Ovary (tissue), 9 donors: Measurements from ENCODE around the gene SYT2. TPM values are rescaled to one million over a fixed set of nuclear protein-coding genes. Genes with fewer than 3 reads are reported as not detected.

ENCODE experiments used
- DNase-seq, 5 donors: peaks; one replicate each; pipeline ENCODE4 v3.0.0-alpha.2; 2019 to 2020
- H3K27ac ChIP-seq, 2 donors: fragments of 200-600 bp; one replicate each; pipeline versions ENCODE4 v1.5.1 to v1.8.0; 2019 to 2022
- H3K27me3 ChIP-seq: fragments of 200-600 bp; one replicate; pipeline ENCODE4 v1.8.0; 2022
- H3K36me3 ChIP-seq: fragments of 200-600 bp; sonication (generic); one replicate; pipeline ENCODE4 v1.5.1; 2019
- H3K4me1 ChIP-seq: one replicate; pipeline ENCODE4 v1.8.1; 2013; ENCODE audit warnings: mild to moderate bottlenecking, moderate library complexity; ENCODE audit not compliant: insufficient read depth
- H3K4me3 ChIP-seq: fragments of 200-600 bp; sonication (generic); one replicate; pipeline ENCODE4 v1.5.1; 2017
- H3K9me3 ChIP-seq, 2 donors: fragments of 200-600 bp in 1 of 2; sonication (generic) in 1 of 2; one replicate each; pipeline versions ENCODE4 v1.5.1 to v1.8.1; 2013 to 2019; ENCODE audit warnings: mild to moderate bottlenecking in 1 of 2, moderate library complexity in 1 of 2
- CTCF ChIP-seq, 3 donors: fragments of 450-650 bp in 2 of 3; fragments of 200-600 bp in 1 of 3; IDR thresholded peaks; one replicate each; pipeline versions ENCODE4 v1.5.1 to v1.8.0; 2016 to 2022; ENCODE audit warnings: antibody characterized with exemption in 3 of 3, mild to moderate bottlenecking in 1 of 3
- EP300 ChIP-seq: sonication (generic); formaldehyde crosslinking; IDR thresholded peaks from one replicate; pipeline ENCODE4 v1.6.1; 2017; ENCODE audit warnings: antibody characterized with exemption
- POLR2A ChIP-seq: fragments of 450-650 bp; IDR thresholded peaks from one replicate; pipeline ENCODE4 v1.6.1; 2017; ENCODE audit warnings: antibody characterized with exemption, mild to moderate bottlenecking, moderate library complexity
- WGBS, 3 donors: extraction: QIAGEN DNeasy Blood & Tissue Kit in 1 of 3; methylation state at CpG; one replicate each; pipeline versions ENCODE4 v1.1.5 to v1.1.7; 2013 to 2017; 5-methylcytosine and 5-hydroxymethylcytosine counted together
- intact Hi-C, 4 donors: fragments of 100-400 bp; cut with DNase I; formaldehyde crosslinking; loops; one replicate each; pipeline versions ENCODE4 v1.11.0 to v1.15.1; 2022 to 2023
- polyA plus RNA-seq, 2 donors: library from polyadenylated mRNA; stranded (reverse); fragments of 200-250 nt in 1 of 2; fragments of 350-450 nt in 1 of 2; fragmentation: Illumina TruSeq in 1 of 2; extraction: RNeasy Lipid Tissue Mini Kit (QIAGEN cat#74804) in 1 of 2; gene quantifications; one replicate each; pipeline ENCODE4 v1.2.3, GENCODE V29; 2013 to 2014
- total RNA-seq, 7 donors: library from RNA; depleted of rRNA in 2 of 7; stranded (reverse); fragments of >200 nt in 2 of 7; fragmentation: NEBNext Ultra II Directional in 3 of 7; extraction: Animal tissue kit (Norgen Biotek cat#: 25700) in 3 of 7; gene quantifications; one replicate each; pipeline versions ENCODE4 v1.1.0 to v1.2.4, GENCODE V29; 2016 to 2023
- donor health status: DM: no; HTN: no; CAD: no; lungs with moderate emphysema.
- donor health status: DM: no; HTN: no; CAD: no.
- donor health status: Bipolar disorder and iron deficiency.
- donor health status: DM: yes; HTN: yes; CAD: no.
- donor health status: DM: no; HTN: no; CAD: no.
- donor health status: DM: yes; HTN: yes; CAD: no.

Gene SYT2
- total and polyA plus RNA-seq, 9 donors = 0.34 to 5.5 (median 0.57) TPM; not detected in 1

DNA sequence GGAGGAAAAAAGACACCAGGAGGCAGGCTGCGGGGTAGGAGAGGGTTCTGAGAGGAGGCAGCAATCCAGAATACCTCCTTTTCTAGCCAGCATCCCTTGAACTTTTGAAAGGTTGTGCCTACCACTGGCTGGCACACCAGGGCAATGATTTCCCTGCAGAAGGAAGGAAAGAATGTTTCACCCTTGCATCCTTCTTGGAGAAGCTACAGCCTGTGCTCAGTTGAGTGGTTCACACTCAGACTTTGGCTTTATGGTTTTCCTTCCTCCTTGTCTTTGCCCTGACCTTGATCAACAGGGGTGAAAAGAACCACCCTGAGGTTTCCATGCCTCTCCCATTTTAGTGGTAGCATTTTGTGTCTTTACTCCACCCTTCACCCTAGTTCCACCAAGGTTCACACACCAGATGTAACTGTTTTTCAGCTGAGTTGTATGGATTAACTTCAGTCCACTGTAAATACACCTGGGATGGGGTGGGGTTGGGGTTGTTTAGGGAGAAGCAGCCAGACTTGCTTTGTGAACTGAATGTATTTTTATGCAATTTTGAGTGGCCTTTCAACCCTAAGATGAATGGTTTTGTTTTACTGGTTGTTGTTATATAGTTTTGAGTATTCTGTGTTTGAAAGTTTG is 122.3 kb downstream of the SYT2 start:
- H3K4me3 ChIP-seq = no peak overlapping the region
- H3K27ac ChIP-seq = no peak overlapping the region
- DNase-seq = no peak
- WGBS, 3 donors = 0 to 100% (median 33%) methylated on average over 1 of the region's 1 CpG
- no peaks in the 10 kb centered on the region for H3K9me3 ChIP-seq
- no peak for TF ChIP-seq EP300
- no peak for TF ChIP-seq CTCF (IDR thresholded peaks at IDR 0.05)
- TF ChIP-seq POLR2A = no peak
- intact Hi-C loops = no loop called here
- peaks cover 19% of the 10 kb centered on the region for H3K4me1 ChIP-seq
- no peaks in the 10 kb centered on the region for H3K27me3 ChIP-seq
- no peaks in the 10 kb centered on the region for H3K36me3 ChIP-seq

- Histone ChIP-seq H3K4me3 (no peak overlapping the region), H3K4me1 (peaks cover 19% of the 10 kb centered on the region), H3K27me3 (no peaks in the 10 kb centered on the region), H3K36me3 (no peaks in the 10 kb centered on the region), H3K27ac (no peak overlapping the region), H3K9me3 (no peaks in the 10 kb centered on the region)
- DNase-seq = no peak
- TF ChIP-seq POLR2A (no peak), EP300 (no peak), CTCF (IDR thresholded peaks at IDR 0.05) (no peak)
- WGBS, 3 donors = 77 to 88% (median 77%) methylated on average over 1 of the region's 1 CpG
- intact Hi-C loops = no loop called here
These were observed 123.4 kb downstream of the SYT2 start for GRCh38 chr1:202586871-202587270.

- intact Hi-C loops = no loop called here
- H3K4me1 ChIP-seq = peaks cover 19% of the 10 kb centered on the region
These were observed 124.0 kb downstream of the SYT2 start for GRCh38 chr1:202586018-202586821.

DNA sequence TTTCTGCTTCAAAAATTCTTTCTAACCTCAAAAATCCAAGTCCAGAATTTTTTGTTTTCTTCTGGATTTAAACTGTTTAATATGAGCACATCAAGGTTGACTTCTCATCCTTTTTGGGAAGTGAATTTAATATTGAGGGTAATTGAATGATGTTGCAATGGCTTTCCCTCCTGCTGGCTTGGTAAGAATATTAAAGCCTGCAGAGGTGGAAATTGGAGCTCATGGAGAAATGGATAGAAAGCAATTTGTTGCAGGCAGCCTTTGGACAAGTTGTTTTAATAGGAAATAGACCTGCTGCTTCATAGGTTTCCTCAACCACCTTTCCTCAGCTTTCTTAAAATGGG is 124.7 kb downstream of the SYT2 start:
- Histone ChIP-seq H3K27me3 (no peaks in the 10 kb centered on the region), H3K4me3 (no peak overlapping the region), H3K9me3 (no peaks in the 10 kb centered on the region), H3K4me1 (peaks cover 19% of the 10 kb centered on the region), H3K27ac (no peak overlapping the region), H3K36me3 (no peaks in the 10 kb centered on the region)
- no peak for TF ChIP-seq EP300
- TF ChIP-seq CTCF (IDR thresholded peaks at IDR 0.05) = no peak
- no peak for TF ChIP-seq POLR2A
- no peak for DNase-seq
- intact Hi-C loops = no loop called here

More at GRCh38 chr1:202586018-202586821, 124.0 kb downstream of the SYT2 start:
- no peak overlapping the region for H3K4me3 ChIP-seq
- no peak overlapping the region for H3K27ac ChIP-seq
- WGBS, 3 donors = 51 to 68% (median 64%) methylated on average over 4 of the region's 4 CpGs
- no peaks in the 10 kb centered on the region for H3K9me3 ChIP-seq
- DNase-seq = no peak
- H3K27me3 ChIP-seq = no peaks in the 10 kb centered on the region
- no peak for TF ChIP-seq EP300
- TF ChIP-seq POLR2A = no peak
- no peak for TF ChIP-seq CTCF (IDR thresholded peaks at IDR 0.05)
- no peaks in the 10 kb centered on the region for H3K36me3 ChIP-seq
